HCT116 (cell line): ENCODE results near the gene SCO1. TPM values are rescaled to one million over a fixed set of nuclear protein-coding genes. Genes with fewer than 3 reads are reported as not detected.

Experiments used
- ATAC-seq: fragments of 200-7000 bp; cut with Tn5 transposase; 2 replicates; pipeline ENCODE4 v1.9.1; 2020; ENCODE audit warnings: mild to moderate bottlenecking, moderate library complexity
- BruUV-seq: library from RNA; stranded (reverse); fragments of 400-500 nt; replicated peaks from 2 replicates; lab custom pipeline; 2021; lab: Mats Ljungman, UMichigan
- CTCF ChIA-PET: fragments of 300-600 bp; sonication (Branson Sonifier 250); formaldehyde crosslinking; loops from one replicate; lab custom pipeline; 2021; ENCODE audit warnings: antibody characterized with exemption; lab: Charles Lee
- POLR2A ChIA-PET: fragments of 300-600, 350-600 bp; sonication (Branson Sonifier 250); formaldehyde crosslinking; loops from one replicate; lab custom pipeline; 2021; ENCODE audit warnings: antibody characterized with exemption; lab: Charles Lee
- RAD21 ChIA-PET, 2 experiments: fragments of 300-600 bp; sonication (Branson Sonifier 250); formaldehyde crosslinking; loops; one replicate each; lab custom pipeline; 2023; ENCODE audit warnings: low total read pairs in 2 of 2; ENCODE audit not compliant: uncharacterized antibody in 2 of 2, unreplicated experiment in 2 of 2, low non-redundant PET in 1 of 2; lab: Charles Lee
- DNase-seq: peaks from one replicate; pipeline ENCODE4 v3.0.0-alpha.2; 2010; ENCODE audit warnings: low read depth, low spot score
- H2AFZ ChIP-seq: fragments of 200-600 bp; shearing (Covaris generic), sonication (generic); 2 replicates; pipeline ENCODE4 v1.6.1; 2017; ENCODE audit warnings: low read depth, mixed run types, mixed read lengths, antibody characterized with exemption, low read length; ENCODE audit not compliant: poor library complexity, severe bottlenecking
- H3K27ac ChIP-seq: 2 replicates; pipeline ENCODE4 v1.5.1; 2012; ENCODE audit warnings: low read depth, low read length
- H3K27me3 ChIP-seq: fragments of 200-600 bp; sonication (generic); 2 replicates; pipeline ENCODE4 v1.6.1; 2016; ENCODE audit warnings: mixed run types, low read length, mixed read lengths; ENCODE audit not compliant: insufficient read depth
- H3K36me3 ChIP-seq, 2 experiments: fragments of 200-500 bp in 1 of 2; fragments of 200-600 bp in 1 of 2; sonication (Bioruptor generic) in 1 of 2; sonication (generic) in 1 of 2; 2 replicates each; pipeline versions ENCODE4 v1.5.1 to v1.6.1; 2014 to 2016; ENCODE audit warnings: low read length in 2 of 2, inconsistent platforms in 1 of 2, mixed read lengths in 1 of 2, mixed run types in 1 of 2; ENCODE audit not compliant: insufficient read depth in 2 of 2, control insufficient read depth in 1 of 2
- H3K4me1 ChIP-seq, 2 experiments: fragments of 200-600 bp in 1 of 2; sonication (generic) in 1 of 2; 2 replicates each; pipeline versions ENCODE4 v1.5.1 to v1.6.1; 2012 to 2017; ENCODE audit warnings: low read length in 2 of 2, inconsistent platforms in 1 of 2, mild to moderate bottlenecking in 1 of 2, mixed read lengths in 1 of 2, mixed run types in 1 of 2, moderate library complexity in 1 of 2; ENCODE audit not compliant: insufficient read depth in 2 of 2, control insufficient read depth in 1 of 2
- H3K4me2 ChIP-seq: fragments of 200-600 bp; sonication (generic); 2 replicates; pipeline ENCODE4 v1.6.1; 2017; ENCODE audit warnings: mixed run types, low read length, mixed read lengths
- H3K4me3 ChIP-seq, 2 experiments: fragments of 200-600 bp in 1 of 2; sonication (generic) in 1 of 2; replicated peaks in 1 of 2; 2 replicates each; pipeline ENCODE4 v1.5.1; 2011 to 2016; ENCODE audit warnings: low read length in 2 of 2, control low read depth in 1 of 2, low read depth in 1 of 2, mild to moderate bottlenecking in 1 of 2, mixed read lengths in 1 of 2, mixed run types in 1 of 2
- H3K79me2 ChIP-seq: fragments of 200-600 bp; sonication (generic); 2 replicates; pipeline ENCODE4 v1.6.1; 2017; ENCODE audit warnings: mild to moderate bottlenecking, mixed run types, low read length, moderate library complexity, mixed read lengths; ENCODE audit not compliant: insufficient read depth
- H3K9ac ChIP-seq: fragments of 200-600 bp; sonication (generic); 2 replicates; pipeline ENCODE4 v1.6.1; 2016; ENCODE audit warnings: low read length, mixed read lengths
- H3K9me2 ChIP-seq: fragments of 200-600 bp; sonication (generic), shearing (Covaris generic); 2 replicates; pipeline ENCODE4 v1.6.1; 2017; ENCODE audit warnings: mixed run types, mild to moderate bottlenecking, moderate library complexity; ENCODE audit not compliant: insufficient read depth
- H3K9me3 ChIP-seq, 2 experiments: fragments of 200-500 bp in 1 of 2; fragments of 200-600 bp in 1 of 2; sonication (Bioruptor generic) in 1 of 2; sonication (generic) in 1 of 2; 2 replicates each; pipeline ENCODE4 v1.6.1; 2014 to 2017; ENCODE audit warnings: low read length in 2 of 2, mixed read lengths in 2 of 2, inconsistent platforms in 1 of 2, low read depth in 1 of 2, mild to moderate bottlenecking in 1 of 2, mixed run types in 1 of 2, moderate library complexity in 1 of 2; ENCODE audit not compliant: control insufficient read depth in 1 of 2, insufficient read depth in 1 of 2
- H4K20me1 ChIP-seq: fragments of 200-600 bp; sonication (generic), shearing (Covaris generic); 2 replicates; pipeline ENCODE4 v1.6.1; 2017; ENCODE audit warnings: mixed run types, mild to moderate bottlenecking, moderate library complexity; ENCODE audit not compliant: insufficient read depth
- CEBPB ChIP-seq: IDR thresholded peaks from 2 replicates; pipeline ENCODE4 v1.6.1; 2012; ENCODE audit warnings: low read depth
- CTCF ChIP-seq, 3 experiments: fragments of 200-600 bp in 1 of 3; sonication (generic) in 1 of 3; IDR thresholded peaks in 2 of 3; conservative IDR thresholded peaks in 1 of 3; 2 replicates each; pipeline ENCODE4 v1.5.1; 2012 to 2017; ENCODE audit warnings: low read depth in 2 of 3, low read length in 2 of 3, antibody characterized with exemption in 1 of 3, borderline replicate concordance in 1 of 3, control low read depth in 1 of 3, mild to moderate bottlenecking in 1 of 3, mixed read lengths in 1 of 3, mixed run types in 1 of 3, moderate library complexity in 1 of 3; ENCODE audit not compliant: insufficient read depth in 1 of 3
- ELF1 ChIP-seq: IDR thresholded peaks from 2 replicates; pipeline ENCODE4 v1.6.1; 2012; ENCODE audit warnings: low read depth, borderline replicate concordance
- EZH2 ChIP-seq: fragments of 200-600 bp; sonication (generic); IDR thresholded peaks from 2 replicates; pipeline ENCODE4 v1.6.1; 2017; ENCODE audit warnings: antibody characterized with exemption, mixed run types
- FOSL1 ChIP-seq: IDR thresholded peaks from 2 replicates; pipeline ENCODE4 v1.6.1; 2012; ENCODE audit warnings: low read depth
- POLR2A ChIP-seq: IDR thresholded peaks from 2 replicates; pipeline ENCODE4 v1.7.0; 2011; ENCODE audit warnings: borderline replicate concordance; ENCODE audit not compliant: insufficient read depth, insufficient read length; ENCODE audit errors: extremely low read depth
- POLR2AphosphoS5 ChIP-seq: IDR thresholded peaks from 2 replicates; pipeline ENCODE4 v1.6.1; 2011; ENCODE audit warnings: mild to moderate bottlenecking, low read depth, low read length, moderate library complexity
- RAD21 ChIP-seq: IDR thresholded peaks from 2 replicates; pipeline ENCODE4 v1.6.1; 2012; ENCODE audit warnings: low read depth, mild to moderate bottlenecking
- REST ChIP-seq: IDR thresholded peaks from 2 replicates; pipeline ENCODE4 v1.6.1; 2012; ENCODE audit warnings: low read depth
- SP1 ChIP-seq: IDR thresholded peaks from 2 replicates; pipeline ENCODE4 v1.6.1; 2012; ENCODE audit warnings: low read depth
- SRF ChIP-seq: IDR thresholded peaks from 2 replicates; pipeline ENCODE4 v1.6.1; 2012; ENCODE audit warnings: low read depth
- TCF7L2 ChIP-seq: IDR thresholded peaks from 2 replicates; pipeline ENCODE4 v1.7.0; 2011; ENCODE audit warnings: borderline replicate concordance, inconsistent platforms; ENCODE audit not compliant: insufficient read depth, insufficient read length; ENCODE audit errors: extremely low read depth
- ZBTB33 ChIP-seq: IDR thresholded peaks from 2 replicates; pipeline ENCODE4 v1.6.1; 2011; ENCODE audit warnings: mild to moderate bottlenecking, low read length, moderate library complexity; ENCODE audit not compliant: insufficient replicate concordance; ENCODE audit errors: extremely low read depth
- ZFX ChIP-seq: fragments of 450-650 bp; IDR thresholded peaks from 2 replicates; pipeline ENCODE4 v1.6.1; 2017
- intact Hi-C: fragments of 100-400 bp; cut with micrococcal nuclease; formaldehyde crosslinking; loops from 2 replicates; pipeline ENCODE4 v1.10.0; 2022
- total RNA-seq: library from RNA; stranded (reverse); gene quantifications from one replicate; pipeline ENCODE4 v1.2.1, GENCODE V29; 2021; ENCODE audit not compliant: unreplicated experiment

SCO1 gene
- total RNA-seq, 1 experiment from 2014 or later, result 35.8 TPM

GRCh38 chr17:10729334-10730193 lies 32.2 kb upstream of the SCO1 start, which contains the start of gene TMEM220 (continued):
- no peak for TF ChIP-seq POLR2AphosphoS5

GRCh38 chr17:10728331-10728892 lies 31.1 kb upstream of the SCO1 start:
- no peaks in the 10 kb centered on the region for H3K79me2 ChIP-seq
- CTCF ChIA-PET, result no interaction called here
- intact Hi-C loops, result no loop called here

More at GRCh38 chr17:10728331-10728892, 31.1 kb upstream of the SCO1 start:
- ChIA-PET POLR2A (no interaction called here), RAD21 (no interaction called here)
- H3K9me3 ChIP-seq, result no peaks in the 10 kb centered on the region
- no peaks in the 10 kb centered on the region for H3K9me2 ChIP-seq
- no peak overlapping the region for H3K4me3 ChIP-seq
- H3K27ac ChIP-seq, result no peak overlapping the region
- BruUV-seq, result no TSS peak
- ATAC-seq (no peak), DNase-seq (no peak)
- no peaks in the 10 kb centered on the region for H3K4me1 ChIP-seq
- no peak overlapping the region for H3K4me2 ChIP-seq
- no peaks in the 10 kb centered on the region for H4K20me1 ChIP-seq
- H3K9ac ChIP-seq, result no peak overlapping the region
- TF ChIP-seq ELF1 (no peak), REST (no peak), POLR2A (no peak), SP1 (no peak), CTCF (IDR thresholded peaks at IDR 0.05 in 2 of 3, conservative IDR thresholded peaks at IDR 0.05 in 1 of 3; ENCODE audit: borderline replicate concordance in 1 of 3, insufficient read depth in 1 of 3, low read depth in 2 of 3, low read length in 2 of 3) (no peak), ZBTB33 (no peak), CEBPB (no peak), FOSL1 (no peak), ZFX (no peak), RAD21 (no peak), SRF (no peak), TCF7L2 (no peak), EZH2 (no peak)
- H3K36me3 ChIP-seq, result no peaks in the 10 kb centered on the region
- H2AFZ ChIP-seq, result no peak overlapping the region
- peaks cover 5% of the 10 kb centered on the region; the same call in 1 of the 2 replicates for H3K27me3 ChIP-seq
